GM12865 (cell line): ENCODE data around the gene COPS3.

Experiments
- DNase-seq: peaks from one replicate; pipeline ENCODE4 v3.0.0; 2010; ENCODE audit warnings: low read depth
- H3K4me3 ChIP-seq: 2 replicates; pipeline ENCODE4 v1.5.1; 2011; ENCODE audit warnings: mild to moderate bottlenecking, low read depth, low read length, control low read depth
- TF ChIP-seq, protein P1 (sequence below): IDR thresholded peaks from 2 replicates; pipeline ENCODE4 v1.5.1; 2011; ENCODE audit warnings: low read length, control low read depth, low read depth, inconsistent platforms; ENCODE audit not compliant: insufficient read depth; ENCODE audit errors: missing control alignments

COPS3 gene

DNA sequence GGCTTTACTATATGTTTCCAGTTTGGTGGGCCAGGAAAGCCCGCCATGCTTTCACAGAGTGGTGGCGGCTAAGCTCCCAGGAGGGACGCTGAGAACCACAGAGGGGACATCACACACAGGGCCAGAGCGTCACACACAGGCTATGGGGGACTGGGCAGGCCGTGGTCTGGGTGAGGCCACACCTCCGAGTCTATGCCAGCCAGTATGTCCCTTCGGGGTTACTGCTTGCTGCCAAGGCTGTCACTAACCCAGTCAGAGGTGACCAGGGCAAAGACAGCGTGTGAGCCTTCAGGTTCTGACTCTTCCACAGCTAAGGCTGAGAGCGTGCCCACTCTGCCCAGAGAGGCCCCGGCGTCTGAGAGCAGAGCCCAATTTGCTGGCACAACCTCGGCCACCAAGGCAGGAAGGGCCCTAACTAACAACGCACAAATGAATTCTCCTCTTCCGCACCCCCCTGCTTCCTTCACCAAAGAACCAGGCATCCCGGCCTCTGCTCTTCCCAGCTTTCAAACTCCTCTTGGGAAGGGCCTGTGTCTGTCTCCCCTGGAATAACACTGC lies 77.8 kb downstream of the COPS3 start:
- H3K4me3 ChIP-seq, result no peak overlapping the region
- TF ChIP-seq, protein P1, sequence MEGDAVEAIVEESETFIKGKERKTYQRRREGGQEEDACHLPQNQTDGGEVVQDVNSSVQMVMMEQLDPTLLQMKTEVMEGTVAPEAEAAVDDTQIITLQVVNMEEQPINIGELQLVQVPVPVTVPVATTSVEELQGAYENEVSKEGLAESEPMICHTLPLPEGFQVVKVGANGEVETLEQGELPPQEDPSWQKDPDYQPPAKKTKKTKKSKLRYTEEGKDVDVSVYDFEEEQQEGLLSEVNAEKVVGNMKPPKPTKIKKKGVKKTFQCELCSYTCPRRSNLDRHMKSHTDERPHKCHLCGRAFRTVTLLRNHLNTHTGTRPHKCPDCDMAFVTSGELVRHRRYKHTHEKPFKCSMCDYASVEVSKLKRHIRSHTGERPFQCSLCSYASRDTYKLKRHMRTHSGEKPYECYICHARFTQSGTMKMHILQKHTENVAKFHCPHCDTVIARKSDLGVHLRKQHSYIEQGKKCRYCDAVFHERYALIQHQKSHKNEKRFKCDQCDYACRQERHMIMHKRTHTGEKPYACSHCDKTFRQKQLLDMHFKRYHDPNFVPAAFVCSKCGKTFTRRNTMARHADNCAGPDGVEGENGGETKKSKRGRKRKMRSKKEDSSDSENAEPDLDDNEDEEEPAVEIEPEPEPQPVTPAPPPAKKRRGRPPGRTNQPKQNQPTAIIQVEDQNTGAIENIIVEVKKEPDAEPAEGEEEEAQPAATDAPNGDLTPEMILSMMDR, result no peak

DNA sequence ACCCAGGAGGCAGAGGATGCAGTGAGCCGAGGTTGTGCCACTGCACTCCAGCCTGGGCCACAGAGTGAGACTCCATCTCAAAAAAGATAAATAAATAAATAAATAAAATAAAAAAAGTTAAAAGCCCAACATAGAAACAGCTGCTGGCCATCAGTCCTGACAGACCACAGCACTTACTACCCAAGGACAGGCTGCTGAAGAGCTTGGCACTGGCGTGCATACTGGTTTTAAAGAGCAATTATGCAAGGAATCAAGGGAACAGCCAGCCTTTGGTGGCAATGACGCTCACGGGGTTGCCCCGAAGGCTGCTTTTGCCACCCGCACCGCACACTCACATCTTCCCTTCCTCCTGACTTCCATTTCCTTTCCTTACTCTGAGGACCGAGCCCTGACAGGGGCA lies 79.1 kb downstream of the COPS3 start:
- no peak overlapping the region for H3K4me3 ChIP-seq
- TF ChIP-seq, protein P1, result no peak
- DNase-seq, result no peak

More for the DNA sequence above, 77.8 kb downstream of the COPS3 start:
- DNase-seq, result no peak

DNA sequence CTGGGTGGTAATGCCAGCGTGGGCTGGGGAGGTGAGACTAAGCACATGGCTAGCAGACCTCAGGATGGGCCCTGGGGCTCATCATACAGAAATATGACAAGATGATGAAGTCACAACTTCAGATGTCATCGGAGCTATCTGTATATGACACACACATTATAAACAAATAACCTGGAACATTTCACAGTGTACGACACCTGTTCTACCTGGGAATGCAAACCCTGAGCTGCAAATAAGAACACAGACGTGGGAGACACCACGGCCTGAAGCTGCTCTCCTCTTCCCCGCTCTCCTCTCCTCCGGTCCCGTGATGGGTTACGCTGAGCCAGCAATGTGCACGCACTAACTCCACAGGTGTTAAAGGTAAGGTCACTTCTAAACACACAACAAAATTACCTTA lies 79.8 kb downstream of the COPS3 start:
- TF ChIP-seq, protein P1, result no peak
- DNase-seq, result no peak
- no peak overlapping the region for H3K4me3 ChIP-seq

DNA sequence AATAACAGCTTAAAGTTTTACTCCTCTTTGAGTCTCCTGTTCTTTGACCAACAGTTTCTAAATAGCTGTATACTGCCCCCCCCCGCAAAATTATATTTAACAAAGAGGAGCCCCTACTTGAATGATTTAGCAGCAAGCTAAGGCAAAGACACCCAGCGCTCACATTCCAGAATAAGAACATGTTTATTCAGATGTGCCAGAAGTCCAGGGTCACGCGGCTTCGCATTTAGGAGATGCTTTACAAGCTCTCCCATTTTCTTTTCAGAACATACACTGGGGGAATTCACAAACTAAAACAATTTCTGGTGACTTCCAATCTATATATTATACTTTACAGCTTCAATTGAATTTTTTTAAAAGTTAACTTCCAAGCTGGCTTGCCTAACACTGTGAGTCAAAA lies 80.2 kb downstream of the COPS3 start:
- no peak for DNase-seq
- no peak overlapping the region for H3K4me3 ChIP-seq
- TF ChIP-seq, protein P1, result no peak

DNA sequence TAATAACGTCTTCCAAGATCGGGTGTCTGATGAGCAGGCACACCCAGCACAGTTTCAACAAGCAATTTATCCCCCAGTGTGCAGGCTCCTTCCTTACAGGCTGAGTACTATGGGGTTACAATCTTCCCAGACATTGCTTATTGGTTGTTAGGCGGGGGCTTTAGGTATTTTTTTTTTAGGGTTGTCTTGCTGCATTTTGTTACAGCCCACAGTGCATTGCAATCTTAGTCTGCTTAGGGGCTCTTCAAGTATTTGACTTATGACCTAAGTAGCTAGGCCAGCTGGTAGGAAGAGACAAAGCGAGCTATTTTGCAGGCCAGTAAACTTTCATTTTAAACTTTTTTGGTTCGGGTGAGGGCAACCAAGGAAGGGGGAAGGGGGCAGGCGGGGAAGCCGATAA lies 80.7 kb downstream of the COPS3 start:
- TF ChIP-seq, protein P1, result no peak
- no peak overlapping the region for H3K4me3 ChIP-seq
- DNase-seq, result no peak

DNA sequence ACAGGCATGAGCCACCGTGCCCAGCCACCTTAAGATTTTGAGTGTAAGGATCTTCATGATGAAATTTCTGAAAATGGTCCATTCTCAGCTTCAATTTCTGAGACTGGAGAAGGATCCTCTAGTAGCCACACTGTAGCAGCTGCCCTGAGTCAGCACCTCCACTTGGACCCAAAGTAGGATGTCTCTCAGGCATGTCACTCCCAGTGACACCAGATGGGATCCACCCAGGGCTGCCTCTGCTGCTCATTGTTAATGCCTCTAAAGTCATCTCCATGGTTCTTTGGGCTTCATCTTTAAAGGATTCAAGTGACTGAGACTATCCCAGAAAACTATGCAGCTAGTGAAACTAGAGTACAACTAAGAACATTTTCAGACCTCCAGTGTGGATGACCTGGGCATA lies 82.8 kb downstream of the COPS3 start:
- TF ChIP-seq, protein P1, result no peak
- H3K4me3 ChIP-seq, result no peak overlapping the region
- DNase-seq, result no peak

DNA sequence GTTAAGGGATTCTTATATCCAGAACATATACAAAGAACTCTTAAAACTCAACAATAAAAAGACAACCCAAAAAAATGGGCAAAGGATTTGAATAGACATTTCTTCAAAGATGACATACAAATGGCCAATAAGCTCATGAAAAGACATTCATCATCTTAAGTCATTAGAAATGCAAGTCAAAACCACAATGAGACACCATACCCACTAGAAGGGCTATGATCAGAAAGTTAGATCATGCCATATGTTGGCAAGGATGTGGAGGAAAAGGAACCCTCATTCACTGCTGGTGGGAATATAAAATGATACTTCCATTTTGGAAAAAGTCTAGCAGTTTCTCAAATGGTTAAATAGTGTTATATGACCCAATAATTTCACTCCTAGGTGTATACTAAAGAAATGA lies 84.3 kb downstream of the COPS3 start:
- DNase-seq, result no peak

More for the DNA sequence above, 84.3 kb downstream of the COPS3 start:
- TF ChIP-seq, protein P1, result no peak
- H3K4me3 ChIP-seq, result no peak overlapping the region
